ENCODE results near the gene NRXN3. TPM values are rescaled to one million over a fixed set of nuclear protein-coding genes. Genes with fewer than 3 reads are reported as not detected.

The NRXN3 gene
- total and polyA plus RNA-seq, 2 of the 13 experiments (the other 11 are each of a cell fraction or from before 2014, with no cell fraction given) = 0.03 TPM; not detected in 1

- Histone ChIP-seq H2AFZ (ENCODE audit: low read length) (no peak overlapping the region), H4K20me1 (ENCODE audit: insufficient read depth, low read length) (no peaks in the 10 kb centered on the region), H3K4me3 (replicated peaks in 1 of 3; ENCODE audit: insufficient read depth in 1 of 3, low read depth in 2 of 3, low read length in 3 of 3) (no peak overlapping the region), H3K27me3 (ENCODE audit: control insufficient read depth in 1 of 2, insufficient read depth in 2 of 2, low read length in 2 of 2) (no peaks in the 10 kb centered on the region; a peak in 1 of 5 replicates), H3K36me3 (replicated peaks in 1 of 2; ENCODE audit: control insufficient read depth in 1 of 2, insufficient read depth in 2 of 2, low read length in 2 of 2) (no peaks in the 10 kb centered on the region), H3K27ac (ENCODE audit: extremely low read length, insufficient read depth, low read length) (no peak overlapping the region), H3K9ac (ENCODE audit: insufficient read depth, low read depth, low read length) (no peak overlapping the region), H3K4me1 (ENCODE audit: insufficient read depth, low read length) (no peaks in the 10 kb centered on the region), H3K4me2 (ENCODE audit: low read depth, low read length) (no peak overlapping the region), H3K79me2 (ENCODE audit: insufficient read depth, low read length) (no peaks in the 10 kb centered on the region), H3K9me3 (ENCODE audit: low read length) (peaks cover 49% of the 10 kb centered on the region)
- WGBS (ENCODE audit: low lambda C conversion rate) = 44% methylated on average over 6 of the region's 6 CpGs
- no peak for DNase-seq (ENCODE audit: low spot score)
- no peak for ATAC-seq
- intact Hi-C loops (cut with micrococcal nuclease; ENCODE audit: unreplicated experiment) (no loop called here), in situ Hi-C loops (cut with HindIII; ENCODE audit: extremely low pct_ligation_motif_present, low pct_unique_long_range_greater_than_20kb) (no loop called here)
- BruUV-seq (replicated peaks) = no TSS peak
- FAIRE-seq = no peak
- TF ChIP-seq SMARCE1 (IDR thresholded peaks at IDR 0.05; ENCODE audit: borderline replicate concordance) (no peak), NR1H2 (CRISPR knock-in tag; IDR thresholded peaks at IDR 0.05; ENCODE audit: borderline replicate concordance, low read depth) (no peak), ZNF256 (CRISPR knock-in tag; conservative IDR thresholded peaks at IDR 0.05) (no peak), HMGA1 (CRISPR knock-in tag; conservative IDR thresholded peaks at IDR 0.05) (no peak)
- CTCF ChIA-PET (ENCODE audit: low intra/inter-chr PET ratio, low total read pairs) = no interaction called here
- POLR2A ChIA-PET = no interaction called here
These were observed 1468.6 kb downstream of the NRXN3 start for GRCh38 chr14:79638672-79639266.

- in situ Hi-C loops (cut with HindIII; ENCODE audit: extremely low pct_ligation_motif_present, low pct_unique_long_range_greater_than_20kb) (no loop called here), intact Hi-C loops (cut with micrococcal nuclease; ENCODE audit: unreplicated experiment) (no loop called here)
- Histone ChIP-seq H3K9ac (ENCODE audit: insufficient read depth, low read depth, low read length) (no peak overlapping the region), H3K9me3 (ENCODE audit: low read length) (peaks cover 41% of the 10 kb centered on the region), H3K27ac (ENCODE audit: extremely low read length, insufficient read depth, low read length) (no peak overlapping the region), H3K4me2 (ENCODE audit: low read depth, low read length) (no peak overlapping the region), H3K79me2 (ENCODE audit: insufficient read depth, low read length) (no peaks in the 10 kb centered on the region), H4K20me1 (ENCODE audit: insufficient read depth, low read length) (no peaks in the 10 kb centered on the region), H3K36me3 (replicated peaks in 1 of 2; ENCODE audit: control insufficient read depth in 1 of 2, insufficient read depth in 2 of 2, low read length in 2 of 2) (no peaks in the 10 kb centered on the region), H3K4me3 (replicated peaks in 1 of 3; ENCODE audit: insufficient read depth in 1 of 3, low read depth in 2 of 3, low read length in 3 of 3) (no peak overlapping the region), H3K27me3 (ENCODE audit: control insufficient read depth in 1 of 2, insufficient read depth in 2 of 2, low read length in 2 of 2) (no peaks in the 10 kb centered on the region; a peak in 1 of 5 replicates), H3K4me1 (ENCODE audit: insufficient read depth, low read length) (no peaks in the 10 kb centered on the region), H2AFZ (ENCODE audit: low read length) (no peak overlapping the region)
- FAIRE-seq (no peak), DNase-seq (ENCODE audit: low spot score) (no peak), ATAC-seq (no peak)
- WGBS (ENCODE audit: low lambda C conversion rate) = 35% methylated on average over 3 of the region's 3 CpGs
- CTCF ChIA-PET (ENCODE audit: low intra/inter-chr PET ratio, low total read pairs) = no interaction called here
- TF ChIP-seq NR2C2 (CRISPR knock-in tag; IDR thresholded peaks at IDR 0.05; ENCODE audit: borderline replicate concordance) (no peak), ZC3H4 (CRISPR knock-in tag; IDR thresholded peaks at IDR 0.05; ENCODE audit: borderline replicate concordance) (no peak), NONO (IDR thresholded peaks at IDR 0.05) (no peak), NONO (CRISPR knock-in tag; conservative IDR thresholded peaks at IDR 0.05) (no peak), ELF4 (CRISPR knock-in tag; IDR thresholded peaks at IDR 0.05; ENCODE audit: borderline replicate concordance) (no peak), MED13 (CRISPR knock-in tag; IDR thresholded peaks at IDR 0.05) (no peak)
- no TSS peak for BruUV-seq (replicated peaks)
- POLR2A ChIA-PET = no interaction called here
These were observed 1469.4 kb downstream of the NRXN3 start for GRCh38 chr14:79639613-79640012.

All from HepG2 (cell line).